Neural crest cell (in vitro differentiated cells): ENCODE measurements around the gene CBY2. TPM values are rescaled to one million over a fixed set of nuclear protein-coding genes. Genes with fewer than 3 reads are reported as not detected.

Experiments
- DNase-seq: peaks from one replicate; pipeline ENCODE4 v3.0.0; 2021; ENCODE audit warnings: low read depth, mixed read lengths, low spot score
- H3K27ac Mint-ChIP-seq: one replicate; pipeline ENCODE4 v1.8.0; 2021; ENCODE audit warnings: mild to moderate bottlenecking, mixed read lengths; ENCODE audit not compliant: unreplicated experiment
- H3K27me3 Mint-ChIP-seq: 2 replicates; pipeline ENCODE4 v1.8.0; 2021; ENCODE audit warnings: low read depth, mild to moderate bottlenecking, mixed read lengths
- H3K36me3 Mint-ChIP-seq: 2 replicates; pipeline ENCODE4 v1.8.0; 2021; ENCODE audit warnings: low read depth, mild to moderate bottlenecking, mixed read lengths
- H3K4me1 Mint-ChIP-seq: 2 replicates; pipeline ENCODE4 v1.8.0; 2021; ENCODE audit warnings: mixed read lengths
- H3K4me3 Mint-ChIP-seq: one replicate; pipeline ENCODE4 v1.8.0; 2021; ENCODE audit warnings: mild to moderate bottlenecking, mixed read lengths
- H3K9me3 Mint-ChIP-seq: 2 replicates; pipeline ENCODE4 v1.8.0; 2021; ENCODE audit warnings: mixed read lengths
- total RNA-seq: library from RNA; stranded (reverse); gene quantifications from 2 replicates; pipeline ENCODE4 v1.2.1, GENCODE V29; 2021
- TF ChIP-seq, protein P1 (sequence below): fragments of 200-600 bp; sonication (generic); conservative IDR thresholded peaks from 2 replicates; pipeline ENCODE4 v1.5.0; 2021; ENCODE audit warnings: antibody characterized with exemption, mild to moderate bottlenecking

CBY2 gene
- total RNA-seq, 1 donor from 2014 or later, result not detected

DNA sequence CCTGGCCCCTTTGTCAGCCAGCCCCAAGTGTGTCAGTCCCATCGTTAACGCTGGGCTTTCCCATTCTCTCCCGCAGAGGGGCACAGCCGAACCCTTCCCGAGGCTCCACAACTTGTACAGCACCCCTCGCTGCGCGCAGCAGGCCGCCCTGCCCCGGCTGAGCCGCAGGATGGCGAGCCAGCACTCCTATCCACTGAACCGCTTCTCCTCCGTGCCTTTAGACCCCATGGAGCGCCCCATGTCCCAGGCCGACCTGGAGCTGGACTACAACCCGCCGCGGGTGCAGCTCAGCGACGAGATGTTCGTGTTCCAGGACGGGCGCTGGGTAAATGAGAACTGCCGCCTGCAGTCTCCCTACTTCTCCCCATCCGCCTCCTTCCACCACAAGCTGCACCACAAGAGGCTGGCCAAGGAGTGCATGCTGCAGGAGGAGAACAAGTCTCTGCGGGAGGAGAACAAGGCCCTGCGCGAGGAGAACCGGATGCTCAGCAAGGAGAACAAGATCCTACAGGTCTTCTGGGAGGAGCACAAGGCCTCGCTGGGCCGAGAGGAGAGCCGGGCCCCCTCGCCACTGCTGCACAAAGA, 11.1 kb downstream of the CBY2 start:
- Mint-ChIP-seq H3K9me3 (peaks cover 2% of the 10 kb centered on the region), H3K27me3 (no peaks in the 10 kb centered on the region), H3K36me3 (no peaks in the 10 kb centered on the region), H3K4me1 (peaks cover 7% of the 10 kb centered on the region), H3K4me3 (no peak overlapping the region), H3K27ac (no peak overlapping the region)
- DNase-seq, result no peak
- TF ChIP-seq, protein P1, sequence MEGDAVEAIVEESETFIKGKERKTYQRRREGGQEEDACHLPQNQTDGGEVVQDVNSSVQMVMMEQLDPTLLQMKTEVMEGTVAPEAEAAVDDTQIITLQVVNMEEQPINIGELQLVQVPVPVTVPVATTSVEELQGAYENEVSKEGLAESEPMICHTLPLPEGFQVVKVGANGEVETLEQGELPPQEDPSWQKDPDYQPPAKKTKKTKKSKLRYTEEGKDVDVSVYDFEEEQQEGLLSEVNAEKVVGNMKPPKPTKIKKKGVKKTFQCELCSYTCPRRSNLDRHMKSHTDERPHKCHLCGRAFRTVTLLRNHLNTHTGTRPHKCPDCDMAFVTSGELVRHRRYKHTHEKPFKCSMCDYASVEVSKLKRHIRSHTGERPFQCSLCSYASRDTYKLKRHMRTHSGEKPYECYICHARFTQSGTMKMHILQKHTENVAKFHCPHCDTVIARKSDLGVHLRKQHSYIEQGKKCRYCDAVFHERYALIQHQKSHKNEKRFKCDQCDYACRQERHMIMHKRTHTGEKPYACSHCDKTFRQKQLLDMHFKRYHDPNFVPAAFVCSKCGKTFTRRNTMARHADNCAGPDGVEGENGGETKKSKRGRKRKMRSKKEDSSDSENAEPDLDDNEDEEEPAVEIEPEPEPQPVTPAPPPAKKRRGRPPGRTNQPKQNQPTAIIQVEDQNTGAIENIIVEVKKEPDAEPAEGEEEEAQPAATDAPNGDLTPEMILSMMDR, result no peak

DNA sequence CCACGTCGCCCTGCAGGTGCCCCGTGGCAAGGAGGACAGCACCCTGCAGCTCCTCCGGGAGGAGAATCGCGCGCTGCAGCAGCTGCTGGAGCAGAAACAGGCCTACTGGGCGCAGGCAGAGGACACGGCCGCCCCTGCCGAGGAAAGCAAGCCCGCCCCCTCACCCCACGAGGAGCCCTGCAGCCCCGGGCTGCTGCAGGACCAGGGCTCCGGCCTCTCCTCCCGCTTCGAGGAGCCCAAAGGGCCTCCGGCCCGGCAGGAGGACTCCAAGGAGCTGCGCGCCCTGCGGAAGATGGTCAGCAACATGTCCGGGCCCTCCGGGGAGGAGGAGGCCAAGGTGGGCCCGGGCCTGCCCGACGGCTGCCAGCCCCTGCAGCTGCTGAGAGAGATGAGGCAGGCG, 11.6 kb downstream of the CBY2 start:
- DNase-seq, result no peak
- peaks cover 2% of the 10 kb centered on the region for H3K9me3 Mint-ChIP-seq
- no peaks in the 10 kb centered on the region for H3K36me3 Mint-ChIP-seq
- no peaks in the 10 kb centered on the region for H3K27me3 Mint-ChIP-seq
- no peak overlapping the region for H3K27ac Mint-ChIP-seq
- TF ChIP-seq, protein P1, result no peak
- H3K4me3 Mint-ChIP-seq, result no peak overlapping the region
- peaks cover 8% of the 10 kb centered on the region for H3K4me1 Mint-ChIP-seq

DNA sequence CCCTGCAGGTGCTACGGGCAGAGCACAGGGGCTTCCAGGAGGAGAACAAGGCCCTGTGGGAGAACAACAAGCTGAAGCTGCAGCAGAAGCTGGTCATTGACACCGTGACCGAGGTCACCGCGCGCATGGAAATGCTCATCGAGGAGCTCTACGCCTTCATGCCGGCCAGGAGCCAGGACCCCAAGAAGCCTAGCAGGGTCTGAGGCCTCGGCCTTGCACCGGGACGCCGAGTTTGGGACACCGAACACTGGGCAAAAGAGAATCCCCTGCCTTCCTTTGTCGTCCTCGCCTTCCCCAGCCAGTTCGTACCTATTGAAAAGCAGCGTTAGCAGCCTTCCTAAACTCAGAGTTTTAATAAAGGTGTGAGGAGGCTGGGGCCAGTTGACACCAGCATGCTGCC, 12.1 kb downstream of the CBY2 start:
- Mint-ChIP-seq H3K4me3 (no peak overlapping the region), H3K4me1 (peaks cover 11% of the 10 kb centered on the region), H3K36me3 (no peaks in the 10 kb centered on the region), H3K9me3 (peaks cover 2% of the 10 kb centered on the region), H3K27me3 (no peaks in the 10 kb centered on the region), H3K27ac (no peak overlapping the region)
- TF ChIP-seq, protein P1, result no peak
- no peak for DNase-seq

DNA sequence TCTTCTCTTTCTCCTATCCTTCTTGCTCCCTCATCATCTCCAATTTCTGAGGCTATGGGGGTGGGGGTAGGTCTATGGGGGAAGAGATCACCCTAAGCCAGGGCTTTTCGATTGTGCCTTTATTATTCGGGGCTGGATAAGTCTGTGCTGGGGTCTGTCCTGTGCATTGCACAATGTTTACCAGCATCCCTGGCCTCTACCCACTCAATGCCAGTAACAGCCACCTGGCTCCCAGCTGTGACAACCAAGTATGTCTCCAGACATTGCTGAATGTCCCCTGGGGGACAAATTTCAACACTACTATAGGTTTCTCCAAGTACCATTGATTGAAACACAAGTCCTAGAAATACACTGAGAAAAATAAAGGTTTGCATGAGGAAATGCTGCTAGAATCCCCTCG, 13.2 kb downstream of the CBY2 start:
- no peak for DNase-seq
- no peaks in the 10 kb centered on the region for H3K36me3 Mint-ChIP-seq
- no peak overlapping the region for H3K4me3 Mint-ChIP-seq
- peaks cover 16% of the 10 kb centered on the region for H3K4me1 Mint-ChIP-seq
- TF ChIP-seq, protein P1, result no peak
- no peaks in the 10 kb centered on the region for H3K27me3 Mint-ChIP-seq
- H3K27ac Mint-ChIP-seq, result no peak overlapping the region
- no peaks in the 10 kb centered on the region for H3K9me3 Mint-ChIP-seq

DNA sequence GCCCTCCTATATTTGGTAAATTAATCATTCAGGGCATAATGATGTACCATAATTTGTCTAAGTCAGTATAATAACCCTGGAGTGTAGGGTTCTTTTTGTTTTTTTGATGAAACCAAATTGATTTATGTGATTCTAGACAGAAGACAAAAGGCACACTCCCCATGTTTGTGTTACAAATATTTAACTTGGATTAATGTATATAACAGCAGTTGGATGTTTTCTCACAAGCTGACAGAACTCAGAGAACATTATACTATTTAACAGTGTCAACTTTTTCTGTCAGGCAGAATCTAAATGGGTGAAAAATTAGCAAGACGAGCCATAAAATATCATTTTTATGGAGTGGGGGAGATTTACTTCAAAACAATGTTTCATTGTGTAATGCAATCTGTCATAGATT, 15.2 kb downstream of the CBY2 start:
- Mint-ChIP-seq H3K9me3 (no peaks in the 10 kb centered on the region), H3K4me1 (peaks cover 16% of the 10 kb centered on the region), H3K36me3 (no peaks in the 10 kb centered on the region), H3K27ac (no peak overlapping the region), H3K4me3 (no peak overlapping the region), H3K27me3 (no peaks in the 10 kb centered on the region)
- TF ChIP-seq, protein P1, result no peak
- no peak for DNase-seq
